Gastroesophageal sphincter (tissue), 4 donors: ENCODE results near the gene BAMBI. TPM values are rescaled to one million over a fixed set of nuclear protein-coding genes. Genes with fewer than 3 reads are reported as not detected.

Experiments used
- ATAC-seq: fragments of 150-250 bp; one replicate; pipeline ENCODE4 v1.9.1; 2016; ENCODE audit warnings: mild to moderate bottlenecking, moderate library complexity
- H3K27ac ChIP-seq, 4 donors: fragments of 200-600 bp; sonication (generic) in 3 of 4; 1 replicate in 3 of 4; 2 replicates in 1 of 4; pipeline ENCODE4 v1.5.1; 2016 to 2019
- H3K27me3 ChIP-seq: fragments of 200-600 bp; sonication (generic); one replicate; pipeline ENCODE4 v1.5.1; 2019
- H3K36me3 ChIP-seq, 2 donors: fragments of 200-600 bp; sonication (generic); one replicate each; pipeline ENCODE4 v1.5.1; 2019; ENCODE audit warnings: control low read depth in 1 of 2
- H3K4me1 ChIP-seq, 3 donors: fragments of 200-600 bp; sonication (generic); 1 replicate in 2 of 3; 2 replicates in 1 of 3; pipeline ENCODE4 v1.5.1; 2016 to 2019; ENCODE audit warnings: control low read depth in 2 of 3
- H3K4me3 ChIP-seq, 2 donors: fragments of 200-600 bp; sonication (generic); one replicate each; pipeline ENCODE4 v1.5.1; 2019; ENCODE audit warnings: mild to moderate bottlenecking in 1 of 2, moderate library complexity in 1 of 2
- H3K9me3 ChIP-seq, 3 donors: fragments of 200-600 bp; sonication (generic); one replicate each; pipeline ENCODE4 v1.5.1; 2017 to 2019; ENCODE audit warnings: control low read depth in 2 of 3
- EP300 ChIP-seq: sonication (generic); formaldehyde crosslinking; IDR thresholded peaks from one replicate; pipeline ENCODE4 v1.6.1; 2017; ENCODE audit warnings: antibody characterized with exemption, mild to moderate bottlenecking
- POLR2A ChIP-seq, 2 donors: fragments of 450-650 bp; IDR thresholded peaks; one replicate each; pipeline ENCODE4 v1.6.1; 2017; ENCODE audit warnings: antibody characterized with exemption in 2 of 2, mild to moderate bottlenecking in 2 of 2, moderate library complexity in 1 of 2
- POLR2AphosphoS5 ChIP-seq: sonication (generic); formaldehyde crosslinking; IDR thresholded peaks from one replicate; pipeline ENCODE4 v1.6.1; 2017; ENCODE audit warnings: antibody characterized with exemption
- WGBS, 2 donors: methylation state at CpG; one replicate each; pipeline ENCODE4 v1.1.5; 2018; ENCODE audit warnings: low coverage in 1 of 2; 5-methylcytosine and 5-hydroxymethylcytosine counted together
- total RNA-seq, 4 donors: library from RNA; depleted of rRNA; stranded (reverse); fragments of >200 nt; gene quantifications; one replicate each; pipeline ENCODE4 v1.1.0, GENCODE V29; 2016
- TF ChIP-seq, protein P1 (sequence below), 4 experiments: fragments of 200-600 bp in 2 of 4; fragments of 450-650 bp in 2 of 4; sonication (generic) in 1 of 4; IDR thresholded peaks; one replicate each; pipeline ENCODE4 v1.5.1; 2017 to 2019; ENCODE audit warnings: antibody characterized with exemption in 4 of 4, mild to moderate bottlenecking in 2 of 4, moderate library complexity in 2 of 4

Gene BAMBI
- total RNA-seq, 4 donors from 2014 or later: 5.6 to 6.0 (median 5.8) TPM

DNA sequence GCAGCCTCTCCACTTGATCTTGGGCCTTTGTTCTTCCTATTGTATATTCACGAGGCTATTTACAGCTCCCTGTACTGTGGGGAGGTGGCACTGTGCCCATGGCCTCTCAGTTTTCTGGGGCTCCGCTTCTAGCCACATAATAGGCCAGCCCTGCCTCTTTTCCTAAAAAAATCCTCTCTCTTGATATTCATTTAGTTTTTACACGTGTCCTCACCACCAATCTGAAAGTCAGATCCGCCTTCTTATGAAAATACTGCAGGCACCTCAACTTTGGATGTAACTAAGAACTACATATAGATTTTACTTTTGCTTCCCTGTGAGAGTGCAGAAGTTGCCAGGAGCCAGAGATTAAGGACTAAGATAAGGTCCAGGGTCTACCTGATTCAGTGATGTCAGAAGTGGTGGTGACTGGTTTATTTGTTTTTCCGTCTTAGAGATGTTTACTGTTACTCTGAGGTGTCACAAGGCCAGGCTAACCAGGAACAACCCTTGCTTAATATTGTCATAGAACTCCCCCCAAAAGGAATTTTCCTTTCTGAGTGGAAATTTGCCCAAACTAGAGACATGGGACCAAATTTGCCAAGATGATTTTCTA, 7.8 kb downstream of the BAMBI start:
- WGBS, 2 donors: 90 to 92% methylated on average over 3 to 5 of the region's 5 CpGs
- no peak overlapping the region for H3K27ac ChIP-seq
- no peaks in the 10 kb centered on the region for H3K9me3 ChIP-seq
- H3K4me1 ChIP-seq: peaks cover 0 to 7% (median 0%) of the 10 kb centered on the region in 3 donors
- H3K36me3 ChIP-seq: no peaks in the 10 kb centered on the region
- no peak overlapping the region for H3K4me3 ChIP-seq
- no peak for TF ChIP-seq EP300
- no peak for TF ChIP-seq POLR2AphosphoS5
- TF ChIP-seq, protein P1, sequence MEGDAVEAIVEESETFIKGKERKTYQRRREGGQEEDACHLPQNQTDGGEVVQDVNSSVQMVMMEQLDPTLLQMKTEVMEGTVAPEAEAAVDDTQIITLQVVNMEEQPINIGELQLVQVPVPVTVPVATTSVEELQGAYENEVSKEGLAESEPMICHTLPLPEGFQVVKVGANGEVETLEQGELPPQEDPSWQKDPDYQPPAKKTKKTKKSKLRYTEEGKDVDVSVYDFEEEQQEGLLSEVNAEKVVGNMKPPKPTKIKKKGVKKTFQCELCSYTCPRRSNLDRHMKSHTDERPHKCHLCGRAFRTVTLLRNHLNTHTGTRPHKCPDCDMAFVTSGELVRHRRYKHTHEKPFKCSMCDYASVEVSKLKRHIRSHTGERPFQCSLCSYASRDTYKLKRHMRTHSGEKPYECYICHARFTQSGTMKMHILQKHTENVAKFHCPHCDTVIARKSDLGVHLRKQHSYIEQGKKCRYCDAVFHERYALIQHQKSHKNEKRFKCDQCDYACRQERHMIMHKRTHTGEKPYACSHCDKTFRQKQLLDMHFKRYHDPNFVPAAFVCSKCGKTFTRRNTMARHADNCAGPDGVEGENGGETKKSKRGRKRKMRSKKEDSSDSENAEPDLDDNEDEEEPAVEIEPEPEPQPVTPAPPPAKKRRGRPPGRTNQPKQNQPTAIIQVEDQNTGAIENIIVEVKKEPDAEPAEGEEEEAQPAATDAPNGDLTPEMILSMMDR (IDR thresholded peaks at IDR 0.05): no peak
- no peak for TF ChIP-seq POLR2A (IDR thresholded peaks at IDR 0.05)
- H3K27me3 ChIP-seq: peaks cover 36% of the 10 kb centered on the region
- no peak for ATAC-seq

GRCh38 chr10:28685717-28686116, 8.4 kb downstream of the BAMBI start:
- H3K9me3 ChIP-seq: no peaks in the 10 kb centered on the region
- no peak overlapping the region for H3K4me3 ChIP-seq
- no peak overlapping the region for H3K27ac ChIP-seq
- 90% methylated on average over 5 of the region's 5 CpGs for WGBS, 2 donors
- peaks cover 30% of the 10 kb centered on the region for H3K27me3 ChIP-seq
- peaks cover 0 to 5% (median 0%) of the 10 kb centered on the region in 3 donors for H3K4me1 ChIP-seq
- no peak for TF ChIP-seq EP300
- TF ChIP-seq, protein P1 (IDR thresholded peaks at IDR 0.05): no peak
- no peak for TF ChIP-seq POLR2A (IDR thresholded peaks at IDR 0.05)
- TF ChIP-seq POLR2AphosphoS5: no peak
- no peaks in the 10 kb centered on the region for H3K36me3 ChIP-seq
- ATAC-seq: no peak

DNA sequence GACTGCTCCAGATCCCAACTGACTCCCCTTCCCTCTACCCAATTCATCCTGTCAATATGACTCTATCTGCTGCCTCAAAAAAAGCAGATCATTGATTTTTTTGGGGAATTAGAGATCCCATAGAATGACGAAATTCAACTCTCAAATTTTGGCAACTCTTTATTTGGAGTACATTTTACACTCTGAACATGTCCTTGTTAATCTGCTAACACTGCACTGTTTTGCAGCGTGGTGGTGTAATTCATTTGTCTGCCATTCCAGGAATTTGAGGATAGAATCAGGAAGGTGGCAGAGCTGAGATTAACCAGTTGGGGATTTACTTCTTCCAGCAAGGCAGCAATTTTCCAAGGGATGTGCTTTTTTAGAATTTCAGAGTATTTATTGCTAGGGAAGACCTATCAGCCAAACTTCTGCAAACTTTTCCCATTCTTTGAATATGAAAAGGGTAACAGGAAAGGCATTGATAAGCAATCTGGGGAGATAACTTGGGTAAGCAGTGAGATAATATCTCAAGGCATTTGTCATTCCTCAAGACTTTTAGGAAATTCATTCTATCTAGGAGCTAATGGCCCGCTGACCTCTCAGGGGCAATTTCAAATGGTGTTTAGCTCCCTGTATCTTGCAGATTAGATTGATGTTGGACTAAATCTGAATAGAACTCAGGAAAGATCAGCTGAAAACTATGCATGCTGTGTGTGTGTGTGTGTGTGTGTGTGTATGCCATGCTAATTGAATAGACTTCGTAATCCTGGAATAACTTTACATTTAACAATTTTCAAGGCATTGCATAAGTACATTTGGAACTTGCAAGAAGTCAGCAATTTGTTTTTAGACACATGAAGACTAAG, 9.7 kb downstream of the BAMBI start:
- no peak for ATAC-seq
- Histone ChIP-seq H3K4me1 (no peaks in the 10 kb centered on the region), H3K27me3 (peaks cover 17% of the 10 kb centered on the region), H3K27ac (no peak overlapping the region), H3K4me3 (no peak overlapping the region), H3K36me3 (no peaks in the 10 kb centered on the region), H3K9me3 (no peaks in the 10 kb centered on the region)
- TF ChIP-seq POLR2AphosphoS5: no peak
- TF ChIP-seq, protein P1 (IDR thresholded peaks at IDR 0.05): no peak
- TF ChIP-seq POLR2A (IDR thresholded peaks at IDR 0.05): no peak
- no peak for TF ChIP-seq EP300
- 82 to 90% methylated on average over 2 to 4 of the region's 4 CpGs for WGBS, 2 donors

DNA sequence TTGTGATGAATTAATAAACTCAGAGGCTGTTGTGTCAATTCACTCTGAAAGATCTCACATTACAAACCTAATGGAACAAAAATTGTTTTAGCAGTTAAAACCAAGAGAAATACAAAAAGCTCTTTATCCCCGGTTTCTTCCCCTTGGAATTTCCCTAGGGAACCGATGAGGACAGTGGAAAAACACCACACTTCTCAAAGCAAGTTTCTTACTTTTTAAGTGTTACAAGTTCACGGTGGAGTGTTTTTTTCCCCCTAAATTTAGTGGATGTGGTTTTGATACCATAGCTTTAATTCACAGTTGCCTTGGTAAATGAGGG, 10.3 kb downstream of the BAMBI start:
- 60 to 68% methylated on average over 3 of the region's 3 CpGs for WGBS, 2 donors
- no peak overlapping the region for H3K27ac ChIP-seq
- H3K36me3 ChIP-seq: no peaks in the 10 kb centered on the region
- peaks cover 15% of the 10 kb centered on the region for H3K27me3 ChIP-seq
- TF ChIP-seq EP300 (no peak), POLR2A (IDR thresholded peaks at IDR 0.05) (no peak), POLR2AphosphoS5 (no peak)
- TF ChIP-seq, protein P1 (IDR thresholded peaks at IDR 0.05): no peak
- ATAC-seq: no peak
- H3K4me3 ChIP-seq: no peak overlapping the region
- no peaks in the 10 kb centered on the region for H3K9me3 ChIP-seq
- no peaks in the 10 kb centered on the region for H3K4me1 ChIP-seq

- Histone ChIP-seq H3K27me3 (peaks cover 11% of the 10 kb centered on the region), H3K4me3 (no peak overlapping the region), H3K9me3 (no peaks in the 10 kb centered on the region), H3K36me3 (no peaks in the 10 kb centered on the region), H3K4me1 (no peaks in the 10 kb centered on the region), H3K27ac (no peak overlapping the region)
- no peak for ATAC-seq
- no peak for TF ChIP-seq POLR2AphosphoS5
- TF ChIP-seq, protein P1 (IDR thresholded peaks at IDR 0.05): no peak
- WGBS, 2 donors: 83 to 85% methylated on average over 2 of the region's 2 CpGs
Measured at GRCh38 chr10:28690545-28690944, 13.2 kb downstream of the BAMBI start.
